Adrenal gland (tissue), 12 donors: ENCODE results near the gene IGFBP5. TPM values are rescaled to one million over a fixed set of nuclear protein-coding genes. Genes with fewer than 3 reads are reported as not detected.
A peak's percentile ranks its signal among the peaks of the same experiment; 100 is the strongest.

ENCODE experiments used
- DNase-seq, 7 donors: peaks; one replicate each; pipeline ENCODE4 v3.0.0-alpha.2; 2019 to 2020
- H3K27ac ChIP-seq, 5 donors: fragments of 200-600 bp; sonication (generic) in 4 of 5; 1 replicate in 3 of 5; 2 replicates in 2 of 5; pipeline versions ENCODE4 v1.5.1 to v1.8.0; 2016 to 2020; ENCODE audit warnings: mild to moderate bottlenecking in 1 of 5
- H3K27me3 ChIP-seq: fragments of 200-600 bp; 2 replicates; pipeline ENCODE4 v1.8.0; 2021
- H3K36me3 ChIP-seq, 2 donors: fragments of 200-600 bp; replicated peaks in 1 of 2; 1 replicate in 1 of 2; 2 replicates in 1 of 2; pipeline versions ENCODE4 v1.5.1 to v1.8.0; 2018 to 2022
- H3K4me1 ChIP-seq, 2 donors: fragments of 200-600 bp; replicated peaks in 1 of 2; 1 replicate in 1 of 2; 2 replicates in 1 of 2; pipeline versions ENCODE4 v1.5.1 to v1.8.0; 2018 to 2021
- H3K4me3 ChIP-seq, 4 donors: fragments of 200-600 bp; sonication (generic) in 3 of 4; one replicate each; pipeline ENCODE4 v1.5.1; 2016 to 2018
- H3K9me3 ChIP-seq, 3 donors: fragments of 200-600 bp; sonication (generic) in 1 of 3; replicated peaks in 1 of 3; 1 replicate in 2 of 3; 2 replicates in 1 of 3; pipeline versions ENCODE4 v1.5.1 to v1.8.0; 2016 to 2021
- POLR2A ChIP-seq, 2 donors: fragments of 450-650 bp; IDR thresholded peaks; one replicate each; pipeline ENCODE4 v1.6.1; 2017; ENCODE audit warnings: antibody characterized with exemption in 2 of 2, mild to moderate bottlenecking in 2 of 2, moderate library complexity in 1 of 2
- WGBS, 4 donors: extraction: QIAGEN DNeasy Blood & Tissue Kit in 2 of 4; methylation state at CpG; one replicate each; pipeline versions ENCODE4 v1.1.5 to v1.1.7; 2013 to 2017; 5-methylcytosine and 5-hydroxymethylcytosine counted together
- intact Hi-C, 2 donors: fragments of 100-400 bp; cut with DNase I; formaldehyde crosslinking; loops; one replicate each; pipeline versions ENCODE4 v1.14.1 to v1.15.0; 2022 to 2023
- polyA plus RNA-seq, 3 donors: library from polyadenylated mRNA; stranded (reverse); fragments of 200-250 nt in 2 of 3; fragments of 350-450 nt in 1 of 3; fragmentation: Illumina TruSeq in 1 of 3; extraction: RNeasy Lipid Tissue Mini Kit (QIAGEN cat#74804) in 1 of 3; gene quantifications; one replicate each; pipeline ENCODE4 v1.2.3, GENCODE V29; 2013 to 2014
- total RNA-seq, 9 donors: library from RNA; depleted of rRNA in 4 of 9; stranded (reverse); fragments of >200 nt in 4 of 9; fragments of 120-200 nt in 1 of 9; fragmentation: NEBNext Ultra II Directional in 1 of 9; extraction: Animal tissue kit (Norgen Biotek cat#: 25700) in 1 of 9; gene quantifications; one replicate each; pipeline versions ENCODE4 v1.1.0 to v1.2.4, GENCODE V29; 2013 to 2023
- TF ChIP-seq, protein P1 (sequence below), 6 experiments: fragments of 450-650 bp in 4 of 6; fragments of 200-600 bp in 2 of 6; sonication (generic) in 1 of 6; IDR thresholded peaks; 1 replicate in 5 of 6; 2 replicates in 1 of 6; pipeline versions ENCODE4 v1.5.1 to v1.8.0; 2016 to 2021; ENCODE audit warnings: antibody characterized with exemption in 6 of 6, mild to moderate bottlenecking in 2 of 6, moderate library complexity in 1 of 6
- donor health status: healthy with polysubstance abuse.
- donor health status: Bipolar disorder and iron deficiency.
- donor health status: DM: yes; HTN: yes; CAD: no.
- donor health status: DM: no; HTN: no; CAD: no.
- donor health status: DM: no; HTN: no; CAD: no.
- donor health status: DM: yes; HTN: yes; CAD: no.

IGFBP5 gene
- total and polyA plus RNA-seq, 12 donors: 92.5 to 2,550 (median 609) TPM

DNA sequence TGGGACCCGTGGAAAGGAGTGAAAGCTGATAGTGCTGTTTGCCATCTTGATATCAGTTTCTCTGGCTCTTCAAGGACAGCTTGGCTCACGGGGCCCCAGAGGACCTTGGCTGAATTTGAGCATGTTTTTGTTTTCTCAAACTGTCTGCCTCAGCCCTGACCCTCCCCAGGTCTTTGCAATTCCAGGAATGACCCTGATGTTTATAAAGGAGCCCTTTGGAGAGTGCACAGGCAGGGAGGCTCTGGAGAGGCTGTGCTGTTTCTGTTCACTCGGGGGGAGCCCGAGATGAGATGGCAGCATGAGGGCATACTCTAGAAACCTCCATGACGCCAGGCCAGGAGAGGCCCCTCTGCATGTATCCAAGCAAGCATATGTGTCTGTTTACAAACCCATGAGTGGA is 45.8 kb downstream of the IGFBP5 start:
- H3K4me3 ChIP-seq: no peak overlapping the region
- no peaks in the 10 kb centered on the region for H3K9me3 ChIP-seq
- H3K36me3 ChIP-seq: no peaks in the 10 kb centered on the region
- H3K27me3 ChIP-seq: no peaks in the 10 kb centered on the region
- H3K4me1 ChIP-seq: peaks cover 13 to 32% of the 10 kb centered on the region in 2 donors
- TF ChIP-seq POLR2A (IDR thresholded peaks at IDR 0.05): no peak
- TF ChIP-seq, protein P1, sequence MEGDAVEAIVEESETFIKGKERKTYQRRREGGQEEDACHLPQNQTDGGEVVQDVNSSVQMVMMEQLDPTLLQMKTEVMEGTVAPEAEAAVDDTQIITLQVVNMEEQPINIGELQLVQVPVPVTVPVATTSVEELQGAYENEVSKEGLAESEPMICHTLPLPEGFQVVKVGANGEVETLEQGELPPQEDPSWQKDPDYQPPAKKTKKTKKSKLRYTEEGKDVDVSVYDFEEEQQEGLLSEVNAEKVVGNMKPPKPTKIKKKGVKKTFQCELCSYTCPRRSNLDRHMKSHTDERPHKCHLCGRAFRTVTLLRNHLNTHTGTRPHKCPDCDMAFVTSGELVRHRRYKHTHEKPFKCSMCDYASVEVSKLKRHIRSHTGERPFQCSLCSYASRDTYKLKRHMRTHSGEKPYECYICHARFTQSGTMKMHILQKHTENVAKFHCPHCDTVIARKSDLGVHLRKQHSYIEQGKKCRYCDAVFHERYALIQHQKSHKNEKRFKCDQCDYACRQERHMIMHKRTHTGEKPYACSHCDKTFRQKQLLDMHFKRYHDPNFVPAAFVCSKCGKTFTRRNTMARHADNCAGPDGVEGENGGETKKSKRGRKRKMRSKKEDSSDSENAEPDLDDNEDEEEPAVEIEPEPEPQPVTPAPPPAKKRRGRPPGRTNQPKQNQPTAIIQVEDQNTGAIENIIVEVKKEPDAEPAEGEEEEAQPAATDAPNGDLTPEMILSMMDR (IDR thresholded peaks at IDR 0.05): no peak
- peak in 5 of 7 donors; percentile 36 to 60 (median 42) for DNase-seq
- 32 to 61% (median 43%) methylated on average over 5 of the region's 5 CpGs for WGBS, 4 donors
- intact Hi-C loops: no loop called here
- peak overlapping the region in 1 of 5 donors; percentile 49 for H3K27ac ChIP-seq

DNA sequence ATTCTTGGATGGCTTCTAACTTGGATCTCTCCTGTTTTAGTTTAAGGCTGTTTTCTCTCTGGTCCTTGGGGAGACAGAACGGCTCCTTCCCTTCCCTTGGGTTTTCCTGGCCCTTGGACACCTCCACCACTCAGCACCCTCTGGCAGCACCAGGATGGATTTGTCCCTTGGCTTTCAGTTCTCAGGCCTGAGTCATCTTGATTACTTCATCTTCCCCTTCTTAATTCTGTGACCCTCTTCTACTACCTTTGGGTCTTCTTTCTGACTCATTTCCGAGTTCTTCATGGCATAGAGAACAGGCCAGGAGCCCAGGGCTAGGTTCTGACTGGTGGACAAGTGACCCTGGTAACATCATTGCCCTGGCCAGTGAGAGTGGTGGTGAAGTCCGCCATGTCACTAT is 47.2 kb downstream of the IGFBP5 start:
- 56 to 75% (median 65%) methylated on average over 3 of the region's 3 CpGs for WGBS, 4 donors
- H3K9me3 ChIP-seq: no peaks in the 10 kb centered on the region
- no peak overlapping the region for H3K27ac ChIP-seq
- H3K27me3 ChIP-seq: no peaks in the 10 kb centered on the region
- no peak overlapping the region for H3K4me3 ChIP-seq
- TF ChIP-seq, protein P1 (IDR thresholded peaks at IDR 0.05): no peak
- TF ChIP-seq POLR2A (IDR thresholded peaks at IDR 0.05): no peak
- intact Hi-C loops: no loop called here
- H3K36me3 ChIP-seq: no peaks in the 10 kb centered on the region
- H3K4me1 ChIP-seq: peaks cover 18 to 40% of the 10 kb centered on the region in 2 donors
- DNase-seq: no peak

DNA sequence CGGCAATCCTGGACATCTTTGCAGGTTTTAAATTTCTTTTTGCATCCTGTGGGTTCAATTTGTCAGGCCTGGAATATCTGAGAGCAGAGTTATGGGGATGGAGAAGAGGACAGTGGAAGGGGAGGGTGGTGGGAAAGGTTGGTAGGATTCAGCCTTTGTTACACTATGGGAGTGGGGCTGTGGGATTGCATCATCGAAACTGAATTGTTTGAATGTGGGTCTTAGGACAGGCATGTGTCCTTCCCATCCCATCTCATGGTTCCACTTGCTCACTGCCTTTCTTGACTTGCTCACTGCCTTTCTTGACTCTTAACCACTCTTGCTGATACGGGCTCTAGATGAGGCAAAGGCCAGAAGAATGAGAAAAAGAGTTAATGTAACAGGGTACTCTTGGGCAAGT is 49.2 kb downstream of the IGFBP5 start:
- WGBS, 4 donors: 96 to 100% (median 97%) methylated on average over 3 of the region's 3 CpGs
- H3K9me3 ChIP-seq: no peaks in the 10 kb centered on the region
- no peak for DNase-seq
- TF ChIP-seq, protein P1 (IDR thresholded peaks at IDR 0.05): no peak
- no peak for TF ChIP-seq POLR2A (IDR thresholded peaks at IDR 0.05)
- intact Hi-C loops: no loop called here
- no peaks in the 10 kb centered on the region for H3K36me3 ChIP-seq
- no peak overlapping the region for H3K4me3 ChIP-seq
- no peak overlapping the region for H3K27ac ChIP-seq
- peaks cover 18 to 34% of the 10 kb centered on the region in 2 donors for H3K4me1 ChIP-seq
- no peaks in the 10 kb centered on the region for H3K27me3 ChIP-seq

DNA sequence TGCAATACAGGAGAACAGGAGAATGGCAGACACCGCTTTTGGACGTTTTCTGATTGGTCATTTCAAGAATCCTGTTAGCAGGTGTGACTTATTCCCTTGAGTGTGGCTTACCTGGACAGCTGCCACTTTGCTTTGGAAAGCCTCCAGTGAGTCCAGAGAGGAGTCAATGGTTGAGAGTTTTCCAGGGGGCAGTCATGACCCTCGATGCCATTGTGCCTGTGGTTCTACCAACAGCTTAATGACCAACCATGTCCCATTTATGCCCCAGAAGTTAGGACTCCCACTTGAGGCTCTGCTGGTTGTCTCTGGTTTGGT is 49.8 kb downstream of the IGFBP5 start:
- no peak for DNase-seq
- H3K9me3 ChIP-seq: no peaks in the 10 kb centered on the region
- no peaks in the 10 kb centered on the region for H3K36me3 ChIP-seq
- WGBS, 4 donors: 77 to 87% (median 81%) methylated on average over 3 of the region's 3 CpGs
- H3K4me3 ChIP-seq: no peak overlapping the region
- intact Hi-C loops: no loop called here
- no peaks in the 10 kb centered on the region for H3K27me3 ChIP-seq
- H3K4me1 ChIP-seq: peaks cover 18 to 33% of the 10 kb centered on the region in 2 donors
- H3K27ac ChIP-seq: no peak overlapping the region
- no peak for TF ChIP-seq POLR2A (IDR thresholded peaks at IDR 0.05)
- TF ChIP-seq, protein P1 (IDR thresholded peaks at IDR 0.05): no peak
